Glutamatergic neuron (in vitro differentiated cells): ENCODE results near the gene LRRC7. TPM values are rescaled to one million over a fixed set of nuclear protein-coding genes. Genes with fewer than 3 reads are reported as not detected.

Experiments
- DNase-seq: peaks from one replicate; pipeline ENCODE4 v3.0.0; 2022
- H3K27ac Mint-ChIP-seq: one replicate; pipeline ENCODE4 v1.8.0; 2020; ENCODE audit warnings: mild to moderate bottlenecking, mixed read lengths, inconsistent platforms; ENCODE audit not compliant: unreplicated experiment
- H3K27me3 Mint-ChIP-seq: one replicate; pipeline ENCODE4 v1.8.0; 2020; ENCODE audit warnings: mild to moderate bottlenecking, moderate library complexity, mixed read lengths, inconsistent platforms; ENCODE audit not compliant: unreplicated experiment
- H3K36me3 Mint-ChIP-seq: one replicate; pipeline ENCODE4 v1.8.0; 2020; ENCODE audit warnings: mild to moderate bottlenecking, mixed read lengths, inconsistent platforms; ENCODE audit not compliant: unreplicated experiment
- H3K4me1 Mint-ChIP-seq: one replicate; pipeline ENCODE4 v1.8.0; 2020; ENCODE audit warnings: mild to moderate bottlenecking, low read depth, mixed read lengths, inconsistent platforms; ENCODE audit not compliant: unreplicated experiment
- H3K4me3 Mint-ChIP-seq: one replicate; pipeline ENCODE4 v1.8.0; 2020; ENCODE audit warnings: mild to moderate bottlenecking, mixed read lengths, inconsistent platforms; ENCODE audit not compliant: unreplicated experiment
- H3K9me3 Mint-ChIP-seq: one replicate; pipeline ENCODE4 v1.8.0; 2020; ENCODE audit warnings: mild to moderate bottlenecking, moderate library complexity, mixed read lengths, inconsistent platforms; ENCODE audit not compliant: unreplicated experiment
- CTCF ChIP-seq: fragments of 200-600 bp; sonication (generic); IDR thresholded peaks from one replicate; pipeline ENCODE4 v1.5.0; 2021; ENCODE audit not compliant: partially characterized antibody, unreplicated experiment
- total RNA-seq: library from RNA; stranded (reverse); fragmentation: NEBNext Ultra II Directional; extraction: Animal tissue kit (Norgen Biotek cat#: 25700); gene quantifications from one replicate; pipeline ENCODE4 v1.2.1, GENCODE V29; 2021; ENCODE audit not compliant: unreplicated experiment

LRRC7 gene
- total RNA-seq, 1 donor from 2014 or later: 19.1 TPM

GRCh38 chr1:69573911-69574310 lies 6.2 kb downstream of the LRRC7 start:
- H3K27me3 Mint-ChIP-seq: peaks cover 7% of the 10 kb centered on the region
- no peak for TF ChIP-seq CTCF
- H3K4me1 Mint-ChIP-seq: peaks cover 6% of the 10 kb centered on the region
- H3K27ac Mint-ChIP-seq: no peak overlapping the region
- no peak overlapping the region for H3K4me3 Mint-ChIP-seq
- DNase-seq: no peak
- H3K9me3 Mint-ChIP-seq: peaks cover 1% of the 10 kb centered on the region
- H3K36me3 Mint-ChIP-seq: no peaks in the 10 kb centered on the region

GRCh38 chr1:69585666-69586065 lies 17.9 kb downstream of the LRRC7 start:
- no peaks in the 10 kb centered on the region for H3K36me3 Mint-ChIP-seq
- no peak for DNase-seq
- H3K27me3 Mint-ChIP-seq: no peaks in the 10 kb centered on the region
- peaks cover 2% of the 10 kb centered on the region for H3K4me1 Mint-ChIP-seq
- no peak for TF ChIP-seq CTCF
- no peaks in the 10 kb centered on the region for H3K9me3 Mint-ChIP-seq
- H3K27ac Mint-ChIP-seq: no peak overlapping the region
- no peak overlapping the region for H3K4me3 Mint-ChIP-seq

- Mint-ChIP-seq H3K27ac (no peak overlapping the region), H3K4me3 (no peak overlapping the region), H3K36me3 (no peaks in the 10 kb centered on the region), H3K9me3 (no peaks in the 10 kb centered on the region), H3K27me3 (no peaks in the 10 kb centered on the region), H3K4me1 (no peaks in the 10 kb centered on the region)
- no peak for TF ChIP-seq CTCF
- DNase-seq: no peak
Observed at GRCh38 chr1:69587391-69587790, 19.7 kb downstream of the LRRC7 start.

- H3K27ac Mint-ChIP-seq: no peak overlapping the region
- no peaks in the 10 kb centered on the region for H3K4me1 Mint-ChIP-seq
- no peak for DNase-seq
- H3K9me3 Mint-ChIP-seq: no peaks in the 10 kb centered on the region
- H3K27me3 Mint-ChIP-seq: no peaks in the 10 kb centered on the region
- no peaks in the 10 kb centered on the region for H3K36me3 Mint-ChIP-seq
- no peak for TF ChIP-seq CTCF
- no peak overlapping the region for H3K4me3 Mint-ChIP-seq
Observed at GRCh38 chr1:69589799-69590198, 22.1 kb downstream of the LRRC7 start.

GRCh38 chr1:69592341-69592740 lies 24.6 kb downstream of the LRRC7 start:
- Mint-ChIP-seq H3K27me3 (no peaks in the 10 kb centered on the region), H3K9me3 (no peaks in the 10 kb centered on the region), H3K36me3 (no peaks in the 10 kb centered on the region), H3K4me3 (no peak overlapping the region), H3K4me1 (no peaks in the 10 kb centered on the region), H3K27ac (no peak overlapping the region)
- no peak for DNase-seq
- no peak for TF ChIP-seq CTCF
